ENCODE data around the gene MAGI1.

- TF ChIP-seq CTCF (IDR thresholded peaks at IDR 0.05) (no peak), EZH2 (IDR thresholded peaks at IDR 0.05; ENCODE audit: borderline replicate concordance, insufficient read depth, low read depth, low read length, poor library complexity, severe bottlenecking) (no peak)
Observed at GRCh38 chr3:65928110-65928509, 110.6 kb downstream of the MAGI1 start.
